GM12878 (cell line): Measurements from ENCODE around the gene HBP1. TPM values are rescaled to one million over a fixed set of nuclear protein-coding genes. Genes with fewer than 3 reads are reported as not detected.

Source experiments
- ATAC-seq: fragments of 200-7000 bp; cut with Tn5 transposase; 3 replicates; pipeline ENCODE4 v1.9.1; 2020; ENCODE audit warnings: mild to moderate bottlenecking, moderate library complexity
- BruUV-seq: library from RNA; stranded (reverse); fragments of 400-500 nt; replicated peaks from 2 replicates; lab custom pipeline; 2021; lab: Mats Ljungman, UMichigan
- CTCF ChIA-PET: fragments of 300-600 bp; sonication (Branson Sonifier 250); formaldehyde crosslinking; extraction: SDS; loops from one replicate; lab custom pipeline; 2021; ENCODE audit warnings: inconsistent platforms; lab: Yijun Ruan, JAX
- POLR2A ChIA-PET: fragments of 350-600 bp; formaldehyde crosslinking; extraction: SDS; loops from one replicate; lab custom pipeline; 2021; ENCODE audit warnings: inconsistent platforms; lab: Charles Lee
- RAD21 ChIA-PET: fragments of 300-600 bp; sonication (Branson Sonifier 250); formaldehyde crosslinking; loops from one replicate; lab custom pipeline; 2023; ENCODE audit warnings: antibody characterized with exemption; ENCODE audit not compliant: unreplicated experiment; lab: Charles Lee
- SMC1A ChIA-PET: fragments of 300-600 bp; sonication (Branson Sonifier 250); formaldehyde crosslinking; loops from one replicate; lab custom pipeline; 2023; ENCODE audit not compliant: unreplicated experiment, uncharacterized antibody; lab: Charles Lee
- DNase-seq: peaks from one replicate; pipeline ENCODE4 v3.0.0-alpha.2; 2011; ENCODE audit warnings: low read depth, low spot score
- FAIRE-seq: peaks from 3 replicates; lab custom pipeline; 2011; peaks lifted over from hg19 to GRCh38; lab: Jason Lieb, UNC
- H2AFZ ChIP-seq: 2 replicates; pipeline ENCODE4 v1.6.0; 2011; ENCODE audit warnings: low read depth, low read length, control low read depth; ENCODE audit not compliant: control insufficient read depth
- H3K27ac ChIP-seq: 2 replicates; pipeline ENCODE4 v1.5.1; 2011; ENCODE audit warnings: control low read depth; ENCODE audit not compliant: control insufficient read depth, insufficient read depth
- H3K27me3 ChIP-seq, 2 experiments: replicated peaks in 1 of 2; 2 replicates each; pipeline versions ENCODE4 v1.6.0 to v1.6.1; 2011; ENCODE audit warnings: low read length in 1 of 2; ENCODE audit not compliant: control insufficient read depth in 2 of 2, insufficient read depth in 2 of 2
- H3K36me3 ChIP-seq, 2 experiments: 2 replicates each; pipeline ENCODE4 v1.5.1; 2011; ENCODE audit warnings: low read length in 1 of 2; ENCODE audit not compliant: control insufficient read depth in 2 of 2, insufficient read depth in 2 of 2
- H3K4me1 ChIP-seq: 2 replicates; pipeline ENCODE4 v1.6.1; 2011; ENCODE audit warnings: mild to moderate bottlenecking, low read length, moderate library complexity, mixed read lengths; ENCODE audit not compliant: control insufficient read depth, insufficient read depth
- H3K4me2 ChIP-seq: 2 replicates; pipeline ENCODE4 v1.6.0; 2011; ENCODE audit warnings: control low read depth; ENCODE audit not compliant: control insufficient read depth, insufficient read depth
- H3K4me3 ChIP-seq: fragments of 200-600 bp; sonication (generic); 2 replicates; pipeline ENCODE4 v1.5.1; 2016
- H3K79me2 ChIP-seq: 2 replicates; pipeline ENCODE4 v1.6.0; 2011; ENCODE audit warnings: low read length; ENCODE audit not compliant: control insufficient read depth, insufficient read depth
- H3K9ac ChIP-seq: 2 replicates; pipeline ENCODE4 v1.8.0; 2011; ENCODE audit warnings: low read length, control low read depth, mixed read lengths; ENCODE audit not compliant: control insufficient read depth, insufficient read depth
- H3K9me3 ChIP-seq: replicated peaks from 3 replicates; pipeline ENCODE4 v1.5.1; 2011; ENCODE audit warnings: mild to moderate bottlenecking, low read length; ENCODE audit not compliant: control insufficient read depth, insufficient read depth
- H4K20me1 ChIP-seq: 2 replicates; pipeline ENCODE4 v1.6.0; 2011; ENCODE audit not compliant: control insufficient read depth, insufficient read depth
- CEBPB ChIP-seq, 2 experiments: fragments of 150-350 bp in 1 of 2; IDR thresholded peaks; 2 replicates each; pipeline ENCODE4 v1.6.1; 2012 to 2014; ENCODE audit warnings: low read depth in 2 of 2, low read length in 2 of 2, borderline replicate concordance in 1 of 2, inconsistent platforms in 1 of 2
- CTCF ChIP-seq, 3 experiments: IDR thresholded peaks in 2 of 3; conservative IDR thresholded peaks in 1 of 3; 2 replicates each; pipeline ENCODE4 v1.5.1; 2011; ENCODE audit warnings: low read depth in 3 of 3, low read length in 3 of 3, mild to moderate bottlenecking in 3 of 3, control low read depth in 2 of 3, moderate library complexity in 2 of 3, inconsistent platforms in 1 of 3, mixed read lengths in 1 of 3; ENCODE audit not compliant: control insufficient read depth in 2 of 3, insufficient read depth in 1 of 3; ENCODE audit errors: extremely low read depth in 1 of 3
- FOS ChIP-seq: IDR thresholded peaks from 3 replicates; pipeline ENCODE4 v1.6.1; 2011; ENCODE audit warnings: borderline replicate concordance; ENCODE audit not compliant: insufficient read length; ENCODE audit errors: extremely low read depth
- IRF5 ChIP-seq: fragments of 450-650 bp; IDR thresholded peaks from 2 replicates; pipeline ENCODE4 v1.6.1; 2017; ENCODE audit warnings: borderline replicate concordance
- MTA3 ChIP-seq: IDR thresholded peaks from 2 replicates; pipeline ENCODE4 v1.6.1; 2012; ENCODE audit warnings: low read length, inconsistent platforms, borderline replicate concordance
- MYC ChIP-seq: IDR thresholded peaks from 2 replicates; pipeline ENCODE4 v1.6.1; 2011; ENCODE audit warnings: mild to moderate bottlenecking, low read length, moderate library complexity, inconsistent platforms; ENCODE audit not compliant: insufficient read depth, insufficient replicate concordance, insufficient read length, severe bottlenecking
- NBN ChIP-seq: fragments of 450-650 bp; IDR thresholded peaks from 2 replicates; pipeline ENCODE4 v1.6.1; 2016
- NR2C2 ChIP-seq: IDR thresholded peaks from 2 replicates; pipeline ENCODE4 v1.6.1; 2011; ENCODE audit warnings: borderline replicate concordance, low read depth; ENCODE audit not compliant: control insufficient read depth, insufficient read length
- RELB ChIP-seq: fragments of 450-650 bp; IDR thresholded peaks from 2 replicates; pipeline ENCODE4 v1.6.1; 2017; ENCODE audit warnings: low read depth, mild to moderate bottlenecking, moderate library complexity
- SMARCA5 ChIP-seq: fragments of 450-650 bp; IDR thresholded peaks from 2 replicates; pipeline ENCODE4 v1.6.1; 2017; ENCODE audit warnings: mild to moderate bottlenecking
- SUZ12 ChIP-seq: fragments of 200-600 bp; sonication (generic); IDR thresholded peaks from one replicate; pipeline ENCODE4 v1.6.1; 2018; ENCODE audit warnings: antibody characterized with exemption, mild to moderate bottlenecking; ENCODE audit not compliant: unreplicated experiment
- WRNIP1 ChIP-seq: IDR thresholded peaks from 2 replicates; pipeline ENCODE4 v1.6.1; 2011; ENCODE audit warnings: low read depth, low read length, improper control_type of control experiment, borderline replicate concordance
- ZNF384 ChIP-seq: IDR thresholded peaks from 2 replicates; pipeline ENCODE4 v1.6.1; 2012; ENCODE audit warnings: low read depth, mild to moderate bottlenecking, low read length, improper control_type of control experiment, borderline replicate concordance
- ZNF622 ChIP-seq: fragments of 450-650 bp; IDR thresholded peaks from 2 replicates; pipeline ENCODE4 v1.6.1; 2017; ENCODE audit warnings: mild to moderate bottlenecking, inconsistent platforms
- WGBS: methylation state at CpG from one replicate; pipeline ENCODE4 v1.1.6; 2016; ENCODE audit warnings: low lambda C conversion rate; ENCODE audit not compliant: insufficient replicate concordance, insufficient coverage; ENCODE audit errors: missing lambda C conversion rate; 5-methylcytosine and 5-hydroxymethylcytosine counted together
- in situ Hi-C: fragments of 300-500 bp; cut with MboI; formaldehyde crosslinking; loops from 9 replicates; pipeline ENCODE4 v1.14.3; 2018; ENCODE audit warnings: mixed read lengths
- intact Hi-C: fragments of 100-400 bp; cut with micrococcal nuclease; formaldehyde crosslinking; loops from one replicate; pipeline ENCODE4 v1.14.2; 2022; ENCODE audit not compliant: unreplicated experiment
- polyA plus RNA-seq, 11 experiments: library from polyadenylated mRNA; depleted of rRNA in 4 of 11; unstranded in 6 of 11; stranded (reverse) in 5 of 11; fragments of >200 nt; fragmentation: Nextera tagmentation in 4 of 11; fragmentation: Illumina TruSeq in 1 of 11; extraction: Ambion mirVana in 4 of 11; extraction: Trizol in 1 of 11; gene quantifications; 1 replicate in 1 of 11; 2 replicates in 10 of 11; pipeline versions ENCODE4 v1.2.1 to v1.2.3, GENCODE V29; 2011 to 2016; ENCODE audit warnings: inconsistent platforms in 2 of 11, missing spikeins in 2 of 11, low read depth in 1 of 11
- total RNA-seq, 4 experiments: library from RNA; depleted of rRNA in 3 of 4; stranded (reverse); fragments of >200 nt in 3 of 4; fragmentation: Illumina TruSeq in 1 of 4; extraction: Trizol in 1 of 4; gene quantifications; 2 replicates each; pipeline versions ENCODE4 v1.2.1 to v1.2.3, GENCODE V29; 2013 to 2021
- TF ChIP-seq, protein P1 (sequence below): IDR thresholded peaks from 2 replicates; pipeline ENCODE4 v1.6.1; 2012; ENCODE audit warnings: low read depth, low read length, improper control_type of control experiment

The HBP1 gene
- total and polyA plus RNA-seq, 10 of the 15 experiments (the other 5 are each of a cell fraction or from before 2014, with no cell fraction given): 5.8 to 30.9 (median 9.4) TPM

DNA sequence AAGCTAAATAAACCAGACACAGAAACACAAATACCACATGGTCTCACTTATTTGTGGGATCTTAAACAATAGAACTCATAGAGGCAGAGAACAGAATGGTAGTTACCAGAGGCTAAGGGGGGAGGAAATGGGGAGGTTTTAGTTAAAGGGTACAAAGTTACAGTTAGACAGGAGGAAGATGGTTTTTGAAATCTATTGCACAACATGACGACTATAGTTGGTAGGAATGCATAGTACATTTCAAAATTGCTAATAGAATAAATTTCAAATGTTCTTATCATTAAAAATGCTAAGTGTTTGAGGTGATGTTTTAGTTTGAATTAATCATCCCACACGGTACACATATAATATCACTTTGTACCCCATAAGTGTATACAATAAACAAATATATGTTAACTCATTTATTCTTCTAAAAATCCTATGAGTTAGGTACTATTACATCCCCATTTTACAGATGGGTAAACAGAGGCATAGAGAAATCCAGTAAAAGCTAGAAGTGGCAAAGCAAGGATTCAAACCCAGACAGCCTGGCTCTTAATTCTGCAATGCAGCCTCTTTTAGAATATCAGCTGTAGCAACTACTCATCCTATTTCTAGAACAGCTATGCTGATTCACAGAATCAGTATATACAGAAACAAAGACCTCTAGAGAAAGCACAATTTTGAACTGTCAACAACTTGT lies 50.9 kb downstream of the HBP1 start (continued):
- TF ChIP-seq IRF5: no peak
- no peak for TF ChIP-seq ZNF384
- no peak for TF ChIP-seq WRNIP1
- no peak for TF ChIP-seq ZNF622
- no peak for TF ChIP-seq SUZ12
- TF ChIP-seq SMARCA5: no peak

DNA sequence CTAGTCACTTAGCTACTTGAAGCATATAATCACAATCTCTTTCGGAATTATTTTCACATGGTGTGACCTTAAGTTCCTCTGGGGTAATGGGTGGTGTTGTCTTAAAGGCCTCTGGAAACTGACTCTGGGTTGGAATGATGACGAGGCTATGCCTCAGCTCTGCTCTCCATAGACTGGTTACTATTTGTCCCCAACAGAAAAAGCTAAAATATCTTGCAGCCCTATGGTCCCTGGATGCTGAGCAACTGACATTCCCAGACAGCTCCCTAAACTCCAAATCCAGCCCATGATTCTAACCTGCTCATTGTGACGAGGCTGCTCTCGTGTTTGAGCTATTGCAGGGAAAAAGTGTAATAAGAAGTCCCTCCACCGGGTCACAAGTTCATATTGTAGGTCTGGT lies 51.6 kb downstream of the HBP1 start:
- BruUV-seq: no TSS peak
- Histone ChIP-seq H3K79me2 (no peaks in the 10 kb centered on the region), H2AFZ (no peak overlapping the region), H3K36me3 (no peaks in the 10 kb centered on the region), H3K9ac (no peak overlapping the region), H3K4me2 (no peak overlapping the region), H3K4me1 (no peaks in the 10 kb centered on the region), H3K4me3 (no peak overlapping the region), H3K27ac (no peak overlapping the region), H3K9me3 (no peaks in the 10 kb centered on the region), H3K27me3 (no peaks in the 10 kb centered on the region), H4K20me1 (no peaks in the 10 kb centered on the region)
- ATAC-seq (no peak), FAIRE-seq (no peak), DNase-seq (no peak)
- WGBS: 96% methylated on average over 5 of the region's 5 CpGs
- SMC1A ChIA-PET: interaction anchor here (0.8 kb wide), 1 partner anchor 15 kb away, joined by 3 read pairs; no protein-coding TSS in a partner anchor
- in situ Hi-C loops (no loop called here), intact Hi-C loops (no loop called here)
- POLR2A ChIA-PET: interaction anchor here (0.9 to 1.3 kb wide), 2 partner anchors 10 to 11 kb away, joined by 3 to 7 read pairs; no protein-coding TSS in a partner anchor
- RAD21 ChIA-PET: no interaction called here
- CTCF ChIA-PET: no interaction called here
- TF ChIP-seq, protein P1, sequence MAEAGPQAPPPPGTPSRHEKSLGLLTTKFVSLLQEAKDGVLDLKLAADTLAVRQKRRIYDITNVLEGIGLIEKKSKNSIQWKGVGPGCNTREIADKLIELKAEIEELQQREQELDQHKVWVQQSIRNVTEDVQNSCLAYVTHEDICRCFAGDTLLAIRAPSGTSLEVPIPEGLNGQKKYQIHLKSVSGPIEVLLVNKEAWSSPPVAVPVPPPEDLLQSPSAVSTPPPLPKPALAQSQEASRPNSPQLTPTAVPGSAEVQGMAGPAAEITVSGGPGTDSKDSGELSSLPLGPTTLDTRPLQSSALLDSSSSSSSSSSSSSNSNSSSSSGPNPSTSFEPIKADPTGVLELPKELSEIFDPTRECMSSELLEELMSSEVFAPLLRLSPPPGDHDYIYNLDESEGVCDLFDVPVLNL: no peak
- TF ChIP-seq CEBPB (IDR thresholded peaks at IDR 0.05; ENCODE audit: borderline replicate concordance in 1 of 2, low read depth in 2 of 2, low read length in 2 of 2) (no peak), MYC (no peak), RELB (no peak), MTA3 (no peak), NR2C2 (no peak), CTCF (IDR thresholded peaks at IDR 0.05 in 2 of 3, conservative IDR thresholded peaks at IDR 0.05 in 1 of 3; ENCODE audit: control insufficient read depth in 2 of 3, extremely low read depth in 1 of 3, insufficient read depth in 1 of 3, low read depth in 3 of 3, low read length in 3 of 3) (no peak), FOS (no peak), NBN (no peak)
